Hepatocyte (in vitro differentiated cells): ENCODE data around the gene USP10. TPM values are rescaled to one million over a fixed set of nuclear protein-coding genes. Genes with fewer than 3 reads are reported as not detected.
"Not testable (repeated sequence)": the region's sequence is repeated elsewhere in the genome, so short reads cannot be mapped to it uniquely, and the experiment has no call there.

ENCODE experiments used
- DNase-seq: peaks from one replicate; pipeline ENCODE4 v3.0.0-alpha.2; 2016; ENCODE audit warnings: low spot score
- H2AFZ ChIP-seq: fragments of 200-600 bp; sonication (generic); 2 replicates; pipeline ENCODE4 v1.6.0; 2016; ENCODE audit warnings: antibody characterized with exemption, mild to moderate bottlenecking
- H3K27ac ChIP-seq: fragments of 200-600 bp; sonication (generic); 2 replicates; pipeline ENCODE4 v1.5.1; 2016; ENCODE audit warnings: mild to moderate bottlenecking
- H3K27me3 ChIP-seq: fragments of 200-600 bp; sonication (generic); 2 replicates; pipeline ENCODE4 v1.6.1; 2016
- H3K36me3 ChIP-seq: fragments of 200-600 bp; sonication (generic); replicated peaks from 2 replicates; pipeline ENCODE4 v1.5.1; 2016; ENCODE audit warnings: low read depth; ENCODE audit not compliant: insufficient read depth
- H3K4me1 ChIP-seq: fragments of 200-600 bp; sonication (generic); 2 replicates; pipeline ENCODE4 v1.5.1; 2016; ENCODE audit warnings: mild to moderate bottlenecking, moderate library complexity; ENCODE audit not compliant: insufficient read depth
- H3K4me2 ChIP-seq: fragments of 200-600 bp; sonication (generic); 2 replicates; pipeline ENCODE4 v1.6.0; 2016
- H3K4me3 ChIP-seq: fragments of 200-600 bp; sonication (generic); 2 replicates; pipeline ENCODE4 v1.5.1; 2016; ENCODE audit warnings: mild to moderate bottlenecking
- H3K79me2 ChIP-seq: fragments of 200-600 bp; sonication (generic); 2 replicates; pipeline ENCODE4 v1.6.0; 2017; ENCODE audit warnings: mild to moderate bottlenecking
- H3K9me2 ChIP-seq: fragments of 200-600 bp; sonication (generic); replicated peaks from 2 replicates; pipeline ENCODE4 v1.6.0; 2017; ENCODE audit warnings: mild to moderate bottlenecking; ENCODE audit not compliant: insufficient read depth
- H3K9me3 ChIP-seq: fragments of 200-600 bp; sonication (generic); 2 replicates; pipeline ENCODE4 v1.5.1; 2016; ENCODE audit warnings: low read depth, mild to moderate bottlenecking
- H4K20me1 ChIP-seq: fragments of 200-600 bp; sonication (generic); 2 replicates; pipeline ENCODE4 v1.6.0; 2016; ENCODE audit warnings: mild to moderate bottlenecking; ENCODE audit not compliant: insufficient read depth, poor library complexity, severe bottlenecking
- EZH2 ChIP-seq: fragments of 200-600 bp; sonication (generic); IDR thresholded peaks from 2 replicates; pipeline ENCODE4 v1.6.1; 2016; ENCODE audit warnings: antibody characterized with exemption, mild to moderate bottlenecking, borderline replicate concordance
- EZH2phosphoT487 ChIP-seq: fragments of 200-600 bp; sonication (generic); IDR thresholded peaks from one replicate; pipeline ENCODE4 v1.6.1; 2018; ENCODE audit warnings: antibody characterized with exemption, mild to moderate bottlenecking, low read depth, moderate library complexity; ENCODE audit not compliant: unreplicated experiment, severe bottlenecking
- WGBS: methylation state at CpG from one replicate; pipeline ENCODE4 v1.1.6; 2016; ENCODE audit warnings: low lambda C conversion rate; ENCODE audit errors: missing lambda C conversion rate; 5-methylcytosine and 5-hydroxymethylcytosine counted together
- polyA plus RNA-seq: library from polyadenylated mRNA; unstranded; fragments of >200 nt; fragmentation: Nextera tagmentation; extraction: Ambion mirVana; gene quantifications from 2 replicates; pipeline ENCODE4 v1.2.1, GENCODE V29; 2016
- total RNA-seq: library from RNA; depleted of rRNA; stranded (reverse); fragments of >200 nt; gene quantifications from 2 replicates; pipeline ENCODE4 v1.2.3, GENCODE V29; 2014
- TF ChIP-seq, protein P1 (sequence below): fragments of 200-600 bp; sonication (generic); IDR thresholded peaks from 2 replicates; pipeline ENCODE4 v1.5.1; 2016; ENCODE audit warnings: antibody characterized with exemption, mild to moderate bottlenecking; ENCODE audit not compliant: poor library complexity

Gene USP10
- total and polyA plus RNA-seq, 2 experiments from 2014 or later, result 53.1 to 62.4 TPM

DNA sequence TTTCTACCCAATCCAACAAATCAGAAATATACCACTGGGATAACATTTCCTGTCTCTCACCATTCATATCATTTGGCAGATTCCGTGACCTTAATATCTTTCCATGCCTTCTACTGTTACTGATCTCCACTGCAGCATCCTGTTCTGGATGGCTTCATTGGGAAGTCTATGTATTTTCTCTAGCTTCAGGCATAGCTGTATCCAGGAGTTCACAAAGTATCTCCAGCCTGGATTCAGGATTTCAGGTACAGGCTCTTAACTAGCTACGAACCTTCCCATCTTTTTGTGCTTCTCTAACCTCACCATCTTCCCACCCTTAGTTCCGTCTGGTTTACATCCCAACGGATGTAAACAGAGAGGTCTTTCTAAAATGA is 15.2 kb upstream of the USP10 start:
- no peaks in the 10 kb centered on the region for H3K36me3 ChIP-seq
- 90% methylated on average over 4 of the region's 4 CpGs for WGBS
- TF ChIP-seq EZH2phosphoT487, result no peak
- TF ChIP-seq, protein P1, sequence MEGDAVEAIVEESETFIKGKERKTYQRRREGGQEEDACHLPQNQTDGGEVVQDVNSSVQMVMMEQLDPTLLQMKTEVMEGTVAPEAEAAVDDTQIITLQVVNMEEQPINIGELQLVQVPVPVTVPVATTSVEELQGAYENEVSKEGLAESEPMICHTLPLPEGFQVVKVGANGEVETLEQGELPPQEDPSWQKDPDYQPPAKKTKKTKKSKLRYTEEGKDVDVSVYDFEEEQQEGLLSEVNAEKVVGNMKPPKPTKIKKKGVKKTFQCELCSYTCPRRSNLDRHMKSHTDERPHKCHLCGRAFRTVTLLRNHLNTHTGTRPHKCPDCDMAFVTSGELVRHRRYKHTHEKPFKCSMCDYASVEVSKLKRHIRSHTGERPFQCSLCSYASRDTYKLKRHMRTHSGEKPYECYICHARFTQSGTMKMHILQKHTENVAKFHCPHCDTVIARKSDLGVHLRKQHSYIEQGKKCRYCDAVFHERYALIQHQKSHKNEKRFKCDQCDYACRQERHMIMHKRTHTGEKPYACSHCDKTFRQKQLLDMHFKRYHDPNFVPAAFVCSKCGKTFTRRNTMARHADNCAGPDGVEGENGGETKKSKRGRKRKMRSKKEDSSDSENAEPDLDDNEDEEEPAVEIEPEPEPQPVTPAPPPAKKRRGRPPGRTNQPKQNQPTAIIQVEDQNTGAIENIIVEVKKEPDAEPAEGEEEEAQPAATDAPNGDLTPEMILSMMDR, result no peak
- no peaks in the 10 kb centered on the region for H3K79me2 ChIP-seq
- no peak overlapping the region for H2AFZ ChIP-seq
- no peaks in the 10 kb centered on the region for H3K9me2 ChIP-seq
- no peaks in the 10 kb centered on the region for H3K27me3 ChIP-seq
- H3K27ac ChIP-seq, result no peak overlapping the region
- no peak overlapping the region for H3K4me3 ChIP-seq
- no peaks in the 10 kb centered on the region for H3K9me3 ChIP-seq
- H3K4me2 ChIP-seq, result no peak overlapping the region
- H4K20me1 ChIP-seq, result no peaks in the 10 kb centered on the region
- H3K4me1 ChIP-seq, result no peaks in the 10 kb centered on the region
- no peak for DNase-seq

GRCh38 chr16:84685210-84685609 is 14.6 kb upstream of the USP10 start:
- no peaks in the 10 kb centered on the region for H3K36me3 ChIP-seq
- no peaks in the 10 kb centered on the region for H3K9me2 ChIP-seq
- no peak overlapping the region for H3K4me3 ChIP-seq
- no peaks in the 10 kb centered on the region for H3K27me3 ChIP-seq
- DNase-seq, result no peak
- no peaks in the 10 kb centered on the region for H3K9me3 ChIP-seq
- no peak overlapping the region for H3K4me2 ChIP-seq
- H3K4me1 ChIP-seq, result no peaks in the 10 kb centered on the region
- TF ChIP-seq EZH2phosphoT487 (no peak), EZH2 (no peak)
- TF ChIP-seq, protein P1, result no peak
- 76% methylated on average over 8 of the region's 8 CpGs for WGBS
- no peak overlapping the region for H2AFZ ChIP-seq
- no peaks in the 10 kb centered on the region for H4K20me1 ChIP-seq
- H3K79me2 ChIP-seq, result no peaks in the 10 kb centered on the region
- no peak overlapping the region for H3K27ac ChIP-seq

DNA sequence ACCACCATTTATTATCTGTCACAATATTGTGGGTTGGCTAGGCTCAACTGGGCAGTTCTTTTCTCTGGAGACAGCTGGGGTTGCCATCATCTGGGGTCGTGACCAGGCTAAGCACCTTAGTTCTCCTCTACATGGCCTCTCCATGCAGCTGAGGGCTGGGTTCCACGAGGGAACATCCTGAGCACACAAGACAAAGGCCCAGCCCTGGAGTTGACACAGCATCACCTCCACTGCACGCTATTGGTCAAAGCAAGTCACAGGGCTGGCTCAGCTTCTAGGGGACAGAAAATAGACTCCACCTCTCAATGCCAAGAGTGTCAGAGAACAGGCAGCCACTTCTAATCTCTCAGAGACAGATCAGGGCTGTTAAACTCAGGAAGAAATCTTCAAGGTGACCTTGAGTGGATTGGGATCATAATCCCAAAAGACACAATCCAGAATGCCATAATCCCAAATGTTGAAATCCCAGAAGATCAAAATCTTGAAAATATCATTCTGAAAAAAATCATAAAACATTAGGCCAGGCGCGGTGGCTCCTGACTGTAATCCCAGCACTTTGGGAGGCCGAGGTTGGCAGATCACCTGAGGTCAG is 13.0 kb upstream of the USP10 start:
- Histone ChIP-seq H3K4me2 (no peak overlapping the region), H2AFZ (no peak overlapping the region), H3K4me1 (peaks cover 12% of the 10 kb centered on the region), H4K20me1 (no peaks in the 10 kb centered on the region), H3K9me2 (no peaks in the 10 kb centered on the region), H3K36me3 (no peaks in the 10 kb centered on the region), H3K4me3 (no peak overlapping the region), H3K79me2 (no peaks in the 10 kb centered on the region), H3K27ac (no peak overlapping the region), H3K27me3 (no peaks in the 10 kb centered on the region), H3K9me3 (no peaks in the 10 kb centered on the region)
- 84% methylated on average over 6 of the region's 6 CpGs for WGBS
- DNase-seq, result no peak
- no peak for TF ChIP-seq EZH2
- no peak for TF ChIP-seq EZH2phosphoT487
- TF ChIP-seq, protein P1, result no peak

DNA sequence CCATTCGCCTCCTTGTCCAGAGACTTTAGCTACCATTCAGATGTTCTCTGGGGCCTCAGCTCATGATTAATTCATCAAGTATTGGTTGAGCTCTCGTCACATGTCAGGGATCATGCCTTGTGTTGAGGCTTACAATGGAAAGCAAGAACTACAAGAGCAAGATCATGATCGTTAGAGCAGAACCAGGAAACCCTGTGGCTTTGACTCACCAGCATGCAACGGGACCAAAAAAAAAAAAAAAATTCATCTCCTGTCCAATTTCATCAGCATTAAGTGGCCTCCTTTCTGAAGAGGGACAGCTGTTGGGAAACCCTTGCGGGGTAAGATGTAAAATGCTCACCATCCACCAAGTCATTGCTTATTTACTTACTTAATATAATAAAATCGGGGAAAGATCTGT is 12.1 kb upstream of the USP10 start:
- DNase-seq, result no peak
- Histone ChIP-seq H3K9me3 (no peaks in the 10 kb centered on the region), H3K79me2 (no peaks in the 10 kb centered on the region), H3K4me2 (no peak overlapping the region), H2AFZ (no peak overlapping the region), H3K27me3 (no peaks in the 10 kb centered on the region), H3K4me1 (peaks cover 12% of the 10 kb centered on the region), H3K9me2 (no peaks in the 10 kb centered on the region), H4K20me1 (no peaks in the 10 kb centered on the region), H3K36me3 (no peaks in the 10 kb centered on the region), H3K4me3 (no peak overlapping the region), H3K27ac (no peak overlapping the region)
- 88% methylated on average over 6 of the region's 6 CpGs for WGBS
- TF ChIP-seq EZH2 (no peak), EZH2phosphoT487 (no peak)
- TF ChIP-seq, protein P1, result no peak

DNA sequence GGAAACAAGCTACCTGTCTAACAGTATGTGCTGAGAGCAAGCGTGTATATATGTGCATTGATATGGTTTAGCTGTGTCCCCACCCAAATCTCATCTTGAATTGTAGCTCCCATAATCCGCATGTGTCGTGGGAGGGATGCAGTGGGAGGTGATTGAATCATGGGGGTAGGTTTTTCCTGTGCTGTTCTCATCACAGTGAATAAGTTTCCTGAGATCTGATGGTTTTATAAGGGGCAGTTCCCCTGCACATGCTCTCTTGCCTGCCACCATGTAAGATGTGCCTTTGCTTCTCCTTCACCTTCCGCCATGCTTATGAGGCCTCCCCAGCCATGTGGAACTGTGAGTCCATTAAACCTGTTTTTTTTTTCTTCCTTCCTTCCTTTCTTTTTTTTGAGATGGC is 11.6 kb upstream of the USP10 start:
- H3K27ac ChIP-seq, H3K27me3 ChIP-seq, H2AFZ ChIP-seq, H3K79me2 ChIP-seq, H3K4me3 ChIP-seq, H3K9me3 ChIP-seq, DNase-seq, H3K4me2 ChIP-seq, H4K20me1 ChIP-seq, H3K9me2 ChIP-seq, H3K36me3 ChIP-seq: not testable (repeated sequence)
- peaks cover 12% of the 10 kb centered on the region for H3K4me1 ChIP-seq
- WGBS, result 97% methylated on average over 4 of the region's 4 CpGs
